SK-N-SH (cell line): ENCODE results near the gene PPIL1. TPM values are rescaled to one million over a fixed set of nuclear protein-coding genes. Genes with fewer than 3 reads are reported as not detected.

Experiments
- CTCF ChIA-PET: fragments of 300-600, 350-600 bp; formaldehyde crosslinking; extraction: SDS; loops from one replicate; lab custom pipeline; 2021; lab: Yijun Ruan, JAX
- POLR2A ChIA-PET: fragments of 350-600 bp; sonication (Branson Sonifier 250); formaldehyde crosslinking; extraction: SDS; loops from one replicate; lab custom pipeline; 2020; ENCODE audit warnings: antibody characterized with exemption, inconsistent platforms; lab: Yijun Ruan, JAX
- DNase-seq: peaks from one replicate; pipeline ENCODE4 v3.0.0; 2012
- H2AFZ ChIP-seq: fragments of 200-600 bp; sonication (generic); 2 replicates; pipeline ENCODE4 v1.8.1; 2016; ENCODE audit warnings: antibody characterized with exemption, mild to moderate bottlenecking, low read depth
- H3F3A ChIP-seq: fragments of 200-600 bp; sonication (generic); replicated peaks from 2 replicates; pipeline ENCODE3; 2016; ENCODE audit warnings: antibody characterized with exemption, mild to moderate bottlenecking; ENCODE audit not compliant: insufficient read depth
- H3K27ac ChIP-seq, 2 experiments: fragments of 200-500 bp in 1 of 2; fragments of 200-600 bp in 1 of 2; sonication (Bioruptor generic) in 1 of 2; sonication (generic), shearing (Covaris generic) in 1 of 2; 2 replicates each; pipeline versions ENCODE4 v1.5.1 to v1.6.1; 2014 to 2016; ENCODE audit warnings: low read depth in 2 of 2, inconsistent platforms in 1 of 2, low read length in 1 of 2, mild to moderate bottlenecking in 1 of 2, mixed read lengths in 1 of 2
- H3K27me3 ChIP-seq: fragments of 200-600 bp; sonication (generic), shearing (Covaris generic); 2 replicates; pipeline ENCODE4 v1.6.1; 2016; ENCODE audit warnings: mixed run types; ENCODE audit not compliant: insufficient read depth
- H3K36me3 ChIP-seq, 2 experiments: fragments of 200-500 bp in 1 of 2; fragments of 200-600 bp in 1 of 2; sonication (Bioruptor generic) in 1 of 2; sonication (generic) in 1 of 2; replicated peaks in 1 of 2; 2 replicates each; pipeline versions ENCODE3 to v1.5.1; 2014 to 2016; ENCODE audit warnings: low read length in 1 of 2, mild to moderate bottlenecking in 1 of 2; ENCODE audit not compliant: insufficient read depth in 2 of 2, control insufficient read depth in 1 of 2
- H3K4me1 ChIP-seq, 2 experiments: fragments of 200-500 bp in 1 of 2; fragments of 200-600 bp in 1 of 2; sonication (Bioruptor generic) in 1 of 2; sonication (generic), shearing (Covaris generic) in 1 of 2; 2 replicates each; pipeline versions ENCODE4 v1.5.1 to v1.6.1; 2014 to 2016; ENCODE audit warnings: low read depth in 1 of 2, low read length in 1 of 2, mixed run types in 1 of 2; ENCODE audit not compliant: insufficient read depth in 2 of 2, control insufficient read depth in 1 of 2
- H3K4me2 ChIP-seq: fragments of 200-600 bp; sonication (generic), shearing (Covaris generic); 2 replicates; pipeline ENCODE4 v1.6.1; 2017; ENCODE audit warnings: mixed run types
- H3K4me3 ChIP-seq, 2 experiments: fragments of 200-500 bp in 1 of 2; fragments of 200-600 bp in 1 of 2; sonication (Bioruptor generic) in 1 of 2; sonication (generic), shearing (Covaris generic) in 1 of 2; 2 replicates each; pipeline versions ENCODE4 v1.5.1 to v1.8.1; 2014 to 2016; ENCODE audit warnings: low read depth in 2 of 2, inconsistent platforms in 1 of 2, low read length in 1 of 2, mild to moderate bottlenecking in 1 of 2, mixed read lengths in 1 of 2, moderate library complexity in 1 of 2
- H3K79me2 ChIP-seq: fragments of 200-600 bp; sonication (generic); 2 replicates; pipeline ENCODE4 v1.8.1; 2017; ENCODE audit warnings: mild to moderate bottlenecking; ENCODE audit not compliant: insufficient read depth
- H3K9ac ChIP-seq: fragments of 200-600 bp; sonication (generic); 2 replicates; pipeline ENCODE4 v1.6.1; 2017; ENCODE audit warnings: mixed run types
- H3K9me2 ChIP-seq: fragments of 200-600 bp; sonication (generic); 2 replicates; pipeline ENCODE4 v1.6.1; 2017; ENCODE audit warnings: mixed run types
- H3K9me3 ChIP-seq: fragments of 200-600 bp; sonication (generic); 2 replicates; pipeline ENCODE4 v1.6.1; 2017; ENCODE audit warnings: mixed run types, mild to moderate bottlenecking, moderate library complexity
- H4K20me1 ChIP-seq: fragments of 200-600 bp; sonication (generic); 2 replicates; pipeline ENCODE4 v1.6.1; 2017; ENCODE audit warnings: mild to moderate bottlenecking, mixed run types; ENCODE audit not compliant: insufficient read depth
- EP300 ChIP-seq, 2 experiments: IDR thresholded peaks; 2 replicates each; pipeline versions ENCODE4 v1.4.0 to v1.6.1; 2012; ENCODE audit warnings: borderline replicate concordance in 1 of 2, low read depth in 1 of 2, low read length in 1 of 2
- FOSL2 ChIP-seq: IDR thresholded peaks from 2 replicates; pipeline ENCODE4 v1.4.0; 2012; ENCODE audit warnings: low read depth, mild to moderate bottlenecking, moderate library complexity, borderline replicate concordance
- FOXJ3 ChIP-seq: sonication (generic); formaldehyde crosslinking; IDR thresholded peaks from 2 replicates; pipeline ENCODE4 v1.5.1; 2020; ENCODE audit warnings: mild to moderate bottlenecking, missing genetic modification reagents
- FOXM1 ChIP-seq: IDR thresholded peaks from 2 replicates; pipeline ENCODE4 v1.4.0; 2012; ENCODE audit warnings: low read depth, mild to moderate bottlenecking
- GATA2 ChIP-seq: sonication (generic); formaldehyde crosslinking; IDR thresholded peaks from 2 replicates; pipeline ENCODE4 v1.5.0; 2020; ENCODE audit warnings: mild to moderate bottlenecking, missing genetic modification reagents
- JUND ChIP-seq: IDR thresholded peaks from 2 replicates; pipeline ENCODE4 v1.4.0; 2012
- MEF2A ChIP-seq: IDR thresholded peaks from 2 replicates; pipeline ENCODE4 v1.4.0; 2012; ENCODE audit warnings: low read depth, borderline replicate concordance
- MXI1 ChIP-seq: IDR thresholded peaks from 2 replicates; pipeline ENCODE4 v1.6.1; 2012; ENCODE audit warnings: mild to moderate bottlenecking, low read depth, low read length, improper control_type of control experiment
- NFIC ChIP-seq: IDR thresholded peaks from 2 replicates; pipeline ENCODE4 v1.4.0; 2012; ENCODE audit warnings: borderline replicate concordance
- POLR2AphosphoS5 ChIP-seq: IDR thresholded peaks from 2 replicates; pipeline ENCODE4 v1.6.1; 2012; ENCODE audit warnings: low read depth, low read length
- RCOR1 ChIP-seq: fragments of 150-350 bp; IDR thresholded peaks from 2 replicates; pipeline ENCODE4 v1.6.1; 2017; ENCODE audit warnings: antibody characterized with exemption, low read length
- RXRA ChIP-seq: IDR thresholded peaks from 2 replicates; pipeline ENCODE4 v1.4.0; 2012; ENCODE audit warnings: low read depth, mild to moderate bottlenecking, borderline replicate concordance
- SIN3A ChIP-seq: IDR thresholded peaks from 2 replicates; pipeline ENCODE4 v1.6.1; 2012; ENCODE audit warnings: low read depth, mild to moderate bottlenecking, low read length, moderate library complexity, borderline replicate concordance
- SMC3 ChIP-seq: IDR thresholded peaks from 2 replicates; pipeline ENCODE4 v1.6.1; 2012; ENCODE audit warnings: low read depth, low read length, improper control_type of control experiment
- TCF12 ChIP-seq: IDR thresholded peaks from 2 replicates; pipeline ENCODE4 v1.4.0; 2012
- YY1 ChIP-seq: IDR thresholded peaks from 2 replicates; pipeline ENCODE4 v1.4.0; 2012; ENCODE audit warnings: low read depth, mild to moderate bottlenecking
- WGBS: methylation state at CpG from one replicate; pipeline ENCODE4 v1.1.6; 2017; ENCODE audit warnings: low lambda C conversion rate; 5-methylcytosine and 5-hydroxymethylcytosine counted together
- polyA plus RNA-seq, 3 experiments: library from polyadenylated mRNA; depleted of rRNA; stranded (reverse); fragments of >200 nt; gene quantifications; 2 replicates each; pipeline ENCODE4 v1.2.3, GENCODE V29; 2012
- TF ChIP-seq, protein P1 (sequence below): IDR thresholded peaks from 2 replicates; pipeline ENCODE4 v1.6.1; 2012; ENCODE audit warnings: mild to moderate bottlenecking, low read depth, low read length, moderate library complexity
- TF ChIP-seq, protein P2 (sequence below): IDR thresholded peaks from 2 replicates; pipeline ENCODE4 v1.4.0; 2012; ENCODE audit warnings: low read depth
- TF ChIP-seq, protein P3 (sequence below): fragments of 150-350 bp; IDR thresholded peaks from 2 replicates; pipeline ENCODE4 v1.6.1; 2016; ENCODE audit warnings: mild to moderate bottlenecking, low read depth, low read length
- TF ChIP-seq, protein P4 (sequence below): IDR thresholded peaks from 2 replicates; pipeline ENCODE4; 2012
- TF ChIP-seq, protein P5 (sequence below): fragments of 150-350 bp; IDR thresholded peaks from 2 replicates; pipeline ENCODE4 v1.6.1; 2017; ENCODE audit warnings: antibody characterized with exemption, low read length, low read depth, borderline replicate concordance
- TF ChIP-seq, protein P6 (sequence below): IDR thresholded peaks from 2 replicates; pipeline ENCODE4 v1.4.0; 2012; ENCODE audit warnings: low read depth, borderline replicate concordance

The PPIL1 gene
- polyA plus RNA-seq, 1 of the 3 experiments (the other 2 are of a cell fraction) = 36.6 TPM

DNA sequence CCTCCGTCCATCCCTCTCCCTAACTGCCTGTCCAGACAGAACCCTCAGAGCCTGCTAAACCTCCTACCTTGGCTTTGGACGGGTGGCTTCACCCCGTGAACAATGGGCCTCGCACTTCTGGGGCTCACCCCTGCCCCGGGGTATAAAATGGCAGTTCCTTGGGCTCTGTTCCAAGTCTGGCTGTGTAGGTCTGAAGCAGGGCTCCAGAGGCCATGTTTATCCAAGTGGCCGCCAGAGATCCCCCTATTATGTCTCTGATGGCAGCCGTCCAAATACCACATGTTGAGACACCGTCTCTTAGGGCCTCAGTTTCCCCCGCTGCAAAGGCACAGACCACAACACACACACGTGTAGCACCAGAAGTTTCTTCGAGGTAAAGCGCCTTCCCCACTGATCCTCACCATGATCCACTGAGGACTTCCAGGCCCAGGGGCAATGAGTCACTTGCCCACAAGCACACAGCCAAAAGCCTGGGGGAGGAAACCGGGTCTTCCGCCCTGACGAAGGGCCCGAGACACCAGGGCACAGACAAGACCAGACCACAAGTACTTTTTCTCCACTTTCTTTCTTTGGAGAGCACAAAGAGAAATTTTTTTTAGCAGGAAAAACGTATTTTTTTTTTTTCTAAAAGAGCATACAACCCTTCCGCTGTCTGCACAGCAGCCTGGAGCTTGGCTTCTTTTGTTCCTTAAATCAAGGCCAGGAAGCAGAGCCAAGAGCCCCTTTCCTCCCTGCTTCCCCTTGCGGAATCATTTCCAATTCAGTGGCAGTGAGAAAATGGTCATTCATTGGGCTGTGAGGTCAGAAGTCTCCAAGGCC is 47.1 kb downstream of the PPIL1 start:
- TF ChIP-seq SIN3A (no peak), NFIC (peak; percentile 56; the same call in 1 of the 2 replicates), FOXJ3 (CRISPR knock-in tag) (no peak), SMC3 (no peak), RCOR1 (no peak), MXI1 (no peak), RXRA (no peak), POLR2AphosphoS5 (0 out of 2 replicates have a peak, but pooled peaks have one; percentile 37), YY1 (peak; percentile 51; the same call in 1 of the 2 replicates), FOSL2 (peak; percentile 79), EP300 (IDR thresholded peaks at IDR 0.05; ENCODE audit: borderline replicate concordance in 1 of 2, low read depth in 1 of 2, low read length in 1 of 2) (peak in 1 of 2 experiments; percentile 51; a peak in 1 of 4 replicates), TCF12 (peak; percentile 90), FOXM1 (no peak), JUND (peak; percentile 73), GATA2 (CRISPR knock-in tag) (no peak), MEF2A (no peak)
- TF ChIP-seq, protein P1, sequence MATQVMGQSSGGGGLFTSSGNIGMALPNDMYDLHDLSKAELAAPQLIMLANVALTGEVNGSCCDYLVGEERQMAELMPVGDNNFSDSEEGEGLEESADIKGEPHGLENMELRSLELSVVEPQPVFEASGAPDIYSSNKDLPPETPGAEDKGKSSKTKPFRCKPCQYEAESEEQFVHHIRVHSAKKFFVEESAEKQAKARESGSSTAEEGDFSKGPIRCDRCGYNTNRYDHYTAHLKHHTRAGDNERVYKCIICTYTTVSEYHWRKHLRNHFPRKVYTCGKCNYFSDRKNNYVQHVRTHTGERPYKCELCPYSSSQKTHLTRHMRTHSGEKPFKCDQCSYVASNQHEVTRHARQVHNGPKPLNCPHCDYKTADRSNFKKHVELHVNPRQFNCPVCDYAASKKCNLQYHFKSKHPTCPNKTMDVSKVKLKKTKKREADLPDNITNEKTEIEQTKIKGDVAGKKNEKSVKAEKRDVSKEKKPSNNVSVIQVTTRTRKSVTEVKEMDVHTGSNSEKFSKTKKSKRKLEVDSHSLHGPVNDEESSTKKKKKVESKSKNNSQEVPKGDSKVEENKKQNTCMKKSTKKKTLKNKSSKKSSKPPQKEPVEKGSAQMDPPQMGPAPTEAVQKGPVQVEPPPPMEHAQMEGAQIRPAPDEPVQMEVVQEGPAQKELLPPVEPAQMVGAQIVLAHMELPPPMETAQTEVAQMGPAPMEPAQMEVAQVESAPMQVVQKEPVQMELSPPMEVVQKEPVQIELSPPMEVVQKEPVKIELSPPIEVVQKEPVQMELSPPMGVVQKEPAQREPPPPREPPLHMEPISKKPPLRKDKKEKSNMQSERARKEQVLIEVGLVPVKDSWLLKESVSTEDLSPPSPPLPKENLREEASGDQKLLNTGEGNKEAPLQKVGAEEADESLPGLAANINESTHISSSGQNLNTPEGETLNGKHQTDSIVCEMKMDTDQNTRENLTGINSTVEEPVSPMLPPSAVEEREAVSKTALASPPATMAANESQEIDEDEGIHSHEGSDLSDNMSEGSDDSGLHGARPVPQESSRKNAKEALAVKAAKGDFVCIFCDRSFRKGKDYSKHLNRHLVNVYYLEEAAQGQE = no peak
- TF ChIP-seq, protein P2, sequence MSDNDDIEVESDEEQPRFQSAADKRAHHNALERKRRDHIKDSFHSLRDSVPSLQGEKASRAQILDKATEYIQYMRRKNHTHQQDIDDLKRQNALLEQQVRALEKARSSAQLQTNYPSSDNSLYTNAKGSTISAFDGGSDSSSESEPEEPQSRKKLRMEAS = peak; percentile 78
- TF ChIP-seq, protein P3, sequence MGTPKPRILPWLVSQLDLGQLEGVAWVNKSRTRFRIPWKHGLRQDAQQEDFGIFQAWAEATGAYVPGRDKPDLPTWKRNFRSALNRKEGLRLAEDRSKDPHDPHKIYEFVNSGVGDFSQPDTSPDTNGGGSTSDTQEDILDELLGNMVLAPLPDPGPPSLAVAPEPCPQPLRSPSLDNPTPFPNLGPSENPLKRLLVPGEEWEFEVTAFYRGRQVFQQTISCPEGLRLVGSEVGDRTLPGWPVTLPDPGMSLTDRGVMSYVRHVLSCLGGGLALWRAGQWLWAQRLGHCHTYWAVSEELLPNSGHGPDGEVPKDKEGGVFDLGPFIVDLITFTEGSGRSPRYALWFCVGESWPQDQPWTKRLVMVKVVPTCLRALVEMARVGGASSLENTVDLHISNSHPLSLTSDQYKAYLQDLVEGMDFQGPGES = no peak
- TF ChIP-seq, protein P4, sequence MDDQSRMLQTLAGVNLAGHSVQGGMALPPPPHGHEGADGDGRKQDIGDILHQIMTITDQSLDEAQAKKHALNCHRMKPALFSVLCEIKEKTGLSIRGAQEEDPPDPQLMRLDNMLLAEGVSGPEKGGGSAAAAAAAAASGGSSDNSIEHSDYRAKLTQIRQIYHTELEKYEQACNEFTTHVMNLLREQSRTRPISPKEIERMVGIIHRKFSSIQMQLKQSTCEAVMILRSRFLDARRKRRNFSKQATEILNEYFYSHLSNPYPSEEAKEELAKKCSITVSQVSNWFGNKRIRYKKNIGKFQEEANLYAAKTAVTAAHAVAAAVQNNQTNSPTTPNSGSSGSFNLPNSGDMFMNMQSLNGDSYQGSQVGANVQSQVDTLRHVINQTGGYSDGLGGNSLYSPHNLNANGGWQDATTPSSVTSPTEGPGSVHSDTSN = peak; percentile 57; the same call in 1 of the 2 replicates
- TF ChIP-seq, protein P5, sequence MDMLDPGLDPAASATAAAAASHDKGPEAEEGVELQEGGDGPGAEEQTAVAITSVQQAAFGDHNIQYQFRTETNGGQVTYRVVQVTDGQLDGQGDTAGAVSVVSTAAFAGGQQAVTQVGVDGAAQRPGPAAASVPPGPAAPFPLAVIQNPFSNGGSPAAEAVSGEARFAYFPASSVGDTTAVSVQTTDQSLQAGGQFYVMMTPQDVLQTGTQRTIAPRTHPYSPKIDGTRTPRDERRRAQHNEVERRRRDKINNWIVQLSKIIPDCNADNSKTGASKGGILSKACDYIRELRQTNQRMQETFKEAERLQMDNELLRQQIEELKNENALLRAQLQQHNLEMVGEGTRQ = no peak
- TF ChIP-seq, protein P6, sequence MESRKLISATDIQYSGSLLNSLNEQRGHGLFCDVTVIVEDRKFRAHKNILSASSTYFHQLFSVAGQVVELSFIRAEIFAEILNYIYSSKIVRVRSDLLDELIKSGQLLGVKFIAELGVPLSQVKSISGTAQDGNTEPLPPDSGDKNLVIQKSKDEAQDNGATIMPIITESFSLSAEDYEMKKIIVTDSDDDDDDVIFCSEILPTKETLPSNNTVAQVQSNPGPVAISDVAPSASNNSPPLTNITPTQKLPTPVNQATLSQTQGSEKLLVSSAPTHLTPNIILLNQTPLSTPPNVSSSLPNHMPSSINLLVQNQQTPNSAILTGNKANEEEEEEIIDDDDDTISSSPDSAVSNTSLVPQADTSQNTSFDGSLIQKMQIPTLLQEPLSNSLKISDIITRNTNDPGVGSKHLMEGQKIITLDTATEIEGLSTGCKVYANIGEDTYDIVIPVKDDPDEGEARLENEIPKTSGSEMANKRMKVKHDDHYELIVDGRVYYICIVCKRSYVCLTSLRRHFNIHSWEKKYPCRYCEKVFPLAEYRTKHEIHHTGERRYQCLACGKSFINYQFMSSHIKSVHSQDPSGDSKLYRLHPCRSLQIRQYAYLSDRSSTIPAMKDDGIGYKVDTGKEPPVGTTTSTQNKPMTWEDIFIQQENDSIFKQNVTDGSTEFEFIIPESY = no peak
- CTCF ChIA-PET = interaction anchor here (0.9 kb wide), 1 partner anchor 24 kb away, joined by 4 read pairs; no protein-coding TSS in a partner anchor
- DNase-seq = no peak
- no peak overlapping the region for H3K4me3 ChIP-seq
- 55% methylated on average over 18 of the region's 19 CpGs for WGBS
- peaks cover 10% of the 10 kb centered on the region in 2 experiments; a peak in 2 of 4 replicates for H3K4me1 ChIP-seq
- H3K36me3 ChIP-seq = no peaks in the 10 kb centered on the region
- no peaks in the 10 kb centered on the region for H4K20me1 ChIP-seq
- H3K9me3 ChIP-seq = no peaks in the 10 kb centered on the region
- no peak overlapping the region for H3K9ac ChIP-seq
- H3K27ac ChIP-seq = peak overlapping the region in 1 of 2 experiments; percentile 52; a peak in 2 of 4 replicates
- H3F3A ChIP-seq = peaks cover 5% of the 10 kb centered on the region
- H3K9me2 ChIP-seq = no peaks in the 10 kb centered on the region
- no peaks in the 10 kb centered on the region for H3K27me3 ChIP-seq
- H3K79me2 ChIP-seq = no peaks in the 10 kb centered on the region
- peak overlapping the region; percentile 75; the same call in 1 of the 2 replicates for H2AFZ ChIP-seq
- H3K4me2 ChIP-seq = peak overlapping the region; percentile 41; the same call in 1 of the 2 replicates
- POLR2A ChIA-PET = no interaction called here
